OCI-LY7 (cell line): Measurements from ENCODE around the gene UGCG. TPM values are rescaled to one million over a fixed set of nuclear protein-coding genes. Genes with fewer than 3 reads are reported as not detected.
"Not testable (repeated sequence)": the region's sequence is repeated elsewhere in the genome, so short reads cannot be mapped to it uniquely, and the experiment has no call there.

Experiments used
- BruUV-seq: library from RNA; stranded (reverse); fragments of 400-500 nt; replicated peaks from 2 replicates; lab custom pipeline; 2021; lab: Mats Ljungman, UMichigan
- CTCF ChIA-PET: fragments of 300-600 bp; sonication (Branson Sonifier 250); formaldehyde crosslinking; loops from one replicate; lab custom pipeline; 2022; ENCODE audit warnings: antibody characterized with exemption; ENCODE audit not compliant: unreplicated experiment; lab: Charles Lee
- POLR2A ChIA-PET: fragments of 300-600 bp; sonication (Branson Sonifier 250); formaldehyde crosslinking; loops from one replicate; lab custom pipeline; 2022; ENCODE audit warnings: antibody characterized with exemption; lab: Charles Lee
- DNase-seq: peaks from one replicate; pipeline ENCODE4 v3.0.0-alpha.2; 2015; ENCODE audit warnings: low spot score
- H2AFZ ChIP-seq: fragments of 200-600 bp; sonication (generic), shearing (Covaris generic); 2 replicates; pipeline ENCODE4 v1.6.1; 2014; ENCODE audit warnings: mild to moderate bottlenecking, antibody characterized with exemption, low read length, moderate library complexity
- H3K27ac ChIP-seq: fragments of 200-600 bp; sonication (generic); 2 replicates; pipeline ENCODE4 v1.5.1; 2014; ENCODE audit warnings: mixed run types, low read depth, mild to moderate bottlenecking, moderate library complexity, low read length, inconsistent platforms; ENCODE audit not compliant: poor library complexity, severe bottlenecking
- H3K36me3 ChIP-seq: fragments of 200-600 bp; sonication (generic); 2 replicates; pipeline ENCODE4 v1.6.1; 2014; ENCODE audit warnings: mild to moderate bottlenecking, antibody characterized with exemption, low read length, moderate library complexity, mixed read lengths; ENCODE audit not compliant: insufficient read depth
- H3K4me1 ChIP-seq: fragments of 200-600 bp; sonication (generic); 2 replicates; pipeline ENCODE4 v1.5.1; 2014; ENCODE audit warnings: mild to moderate bottlenecking, low read length; ENCODE audit not compliant: insufficient read depth, poor library complexity, severe bottlenecking
- H3K4me2 ChIP-seq: fragments of 200-600 bp; sonication (generic); 2 replicates; pipeline ENCODE4 v1.6.1; 2014; ENCODE audit warnings: mild to moderate bottlenecking, low read length
- H3K4me3 ChIP-seq: fragments of 200-600 bp; sonication (generic); 2 replicates; pipeline ENCODE4 v1.5.1; 2014; ENCODE audit warnings: mild to moderate bottlenecking, low read depth, low read length; ENCODE audit not compliant: poor library complexity, severe bottlenecking
- H3K79me2 ChIP-seq: fragments of 200-600 bp; sonication (generic); 2 replicates; pipeline ENCODE4 v1.6.1; 2016; ENCODE audit warnings: low read depth, mild to moderate bottlenecking, low read length, moderate library complexity, mixed read lengths; ENCODE audit not compliant: insufficient read depth
- H3K9me2 ChIP-seq: fragments of 200-600 bp; sonication (generic); 2 replicates; pipeline ENCODE4 v1.6.1; 2016; ENCODE audit warnings: mild to moderate bottlenecking, low read length, mixed read lengths; ENCODE audit not compliant: insufficient read depth
- H3K9me3 ChIP-seq: fragments of 200-600 bp; sonication (generic); 2 replicates; pipeline ENCODE4 v1.6.1; 2014; ENCODE audit warnings: mild to moderate bottlenecking, mixed run types, low read length, mixed read lengths
- H4K20me1 ChIP-seq: fragments of 200-600 bp; sonication (generic); 2 replicates; pipeline ENCODE4 v1.6.1; 2014; ENCODE audit warnings: mild to moderate bottlenecking, antibody characterized with exemption, low read length, moderate library complexity, mixed read lengths; ENCODE audit not compliant: insufficient read depth
- EZH2phosphoT487 ChIP-seq: fragments of 200-600 bp; sonication (generic); IDR thresholded peaks from 2 replicates; pipeline ENCODE4 v1.6.1; 2018; ENCODE audit warnings: low read depth, borderline replicate concordance, mild to moderate bottlenecking, mixed run types, antibody characterized with exemption, low read length, moderate library complexity, mixed read lengths
- intact Hi-C: fragments of 100-400 bp; cut with micrococcal nuclease; formaldehyde crosslinking; loops from one replicate; pipeline ENCODE4 v1.10.0; 2022; ENCODE audit not compliant: unreplicated experiment
- total RNA-seq, 2 experiments: library from RNA; depleted of rRNA in 1 of 2; stranded (reverse); fragments of >200 nt in 1 of 2; shearing (Covaris generic) in 1 of 2; gene quantifications; 2 replicates each; pipeline ENCODE4 v1.2.3, GENCODE V29; 2014 to 2022
- TF ChIP-seq, protein P1 (sequence below): fragments of 200-600 bp; sonication (generic); conservative IDR thresholded peaks from 2 replicates; pipeline ENCODE4 v1.5.1; 2014; ENCODE audit warnings: mild to moderate bottlenecking, antibody characterized with exemption, low read length, moderate library complexity, mixed read lengths

UGCG gene
- total RNA-seq, 2 experiments from 2014 or later: 12.9 to 14.7 TPM

DNA sequence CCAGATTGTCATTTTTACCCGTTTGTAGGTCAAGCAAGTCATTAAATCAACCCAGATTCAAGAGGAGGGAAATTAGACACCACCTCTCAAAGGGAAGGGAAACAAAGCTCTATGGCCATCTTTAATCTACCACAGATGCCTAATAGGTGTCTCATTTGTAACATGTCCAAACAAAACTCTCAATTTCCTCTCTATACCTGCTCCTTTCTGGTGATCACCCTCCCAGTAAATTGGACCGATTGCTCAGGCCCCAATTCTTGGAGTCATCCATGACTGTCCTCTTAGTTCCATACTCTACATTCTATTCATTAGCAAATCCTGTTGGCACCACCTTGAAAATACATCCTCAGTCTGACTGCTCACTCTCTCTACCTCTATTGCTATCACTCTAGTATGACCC is 22.1 kb upstream of the UGCG start:
- ChIA-PET CTCF (no interaction called here), POLR2A (interaction anchor here (0.5 kb wide), 1 partner anchor 49 kb away, joined by 3 read pairs; no protein-coding TSS in a partner anchor)
- no peaks in the 10 kb centered on the region for H3K9me3 ChIP-seq
- no peak overlapping the region for H3K4me3 ChIP-seq
- TF ChIP-seq EZH2phosphoT487: no peak
- TF ChIP-seq, protein P1, sequence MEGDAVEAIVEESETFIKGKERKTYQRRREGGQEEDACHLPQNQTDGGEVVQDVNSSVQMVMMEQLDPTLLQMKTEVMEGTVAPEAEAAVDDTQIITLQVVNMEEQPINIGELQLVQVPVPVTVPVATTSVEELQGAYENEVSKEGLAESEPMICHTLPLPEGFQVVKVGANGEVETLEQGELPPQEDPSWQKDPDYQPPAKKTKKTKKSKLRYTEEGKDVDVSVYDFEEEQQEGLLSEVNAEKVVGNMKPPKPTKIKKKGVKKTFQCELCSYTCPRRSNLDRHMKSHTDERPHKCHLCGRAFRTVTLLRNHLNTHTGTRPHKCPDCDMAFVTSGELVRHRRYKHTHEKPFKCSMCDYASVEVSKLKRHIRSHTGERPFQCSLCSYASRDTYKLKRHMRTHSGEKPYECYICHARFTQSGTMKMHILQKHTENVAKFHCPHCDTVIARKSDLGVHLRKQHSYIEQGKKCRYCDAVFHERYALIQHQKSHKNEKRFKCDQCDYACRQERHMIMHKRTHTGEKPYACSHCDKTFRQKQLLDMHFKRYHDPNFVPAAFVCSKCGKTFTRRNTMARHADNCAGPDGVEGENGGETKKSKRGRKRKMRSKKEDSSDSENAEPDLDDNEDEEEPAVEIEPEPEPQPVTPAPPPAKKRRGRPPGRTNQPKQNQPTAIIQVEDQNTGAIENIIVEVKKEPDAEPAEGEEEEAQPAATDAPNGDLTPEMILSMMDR: no peak
- no peaks in the 10 kb centered on the region for H3K9me2 ChIP-seq
- H3K4me2 ChIP-seq: no peak overlapping the region
- H3K36me3 ChIP-seq: no peaks in the 10 kb centered on the region
- H4K20me1 ChIP-seq: no peaks in the 10 kb centered on the region
- H2AFZ ChIP-seq: no peak overlapping the region
- no TSS peak for BruUV-seq
- intact Hi-C loops: no loop called here
- H3K4me1 ChIP-seq: no peaks in the 10 kb centered on the region
- no peaks in the 10 kb centered on the region for H3K79me2 ChIP-seq
- no peak overlapping the region for H3K27ac ChIP-seq
- DNase-seq: no peak

DNA sequence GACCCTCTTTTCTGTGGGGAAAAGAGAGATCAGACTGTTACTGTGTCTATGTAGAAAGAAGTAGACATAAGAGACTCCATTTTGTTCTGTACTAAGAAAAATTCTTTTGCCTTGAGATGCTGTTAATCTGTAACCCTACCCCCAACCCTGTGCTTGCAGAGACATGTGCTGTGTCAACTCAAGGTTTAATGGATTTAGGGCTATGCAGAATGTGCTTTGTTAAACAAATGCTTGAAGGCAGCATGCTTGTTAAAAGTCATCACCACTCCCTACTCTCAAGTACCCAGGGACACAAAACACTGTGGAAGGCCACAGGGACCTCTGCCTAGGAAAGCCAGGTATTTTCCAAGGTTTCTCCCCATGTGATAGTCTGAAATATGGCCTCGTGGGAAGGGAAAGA is 21.3 kb upstream of the UGCG start:
- H3K36me3 ChIP-seq, H3K79me2 ChIP-seq, CTCF ChIA-PET, H3K4me3 ChIP-seq, H2AFZ ChIP-seq, H3K9me2 ChIP-seq, H3K27ac ChIP-seq, DNase-seq, POLR2A ChIA-PET, H4K20me1 ChIP-seq, H3K4me2 ChIP-seq, BruUV-seq, intact Hi-C loops, H3K4me1 ChIP-seq, H3K9me3 ChIP-seq: not testable (repeated sequence)

DNA sequence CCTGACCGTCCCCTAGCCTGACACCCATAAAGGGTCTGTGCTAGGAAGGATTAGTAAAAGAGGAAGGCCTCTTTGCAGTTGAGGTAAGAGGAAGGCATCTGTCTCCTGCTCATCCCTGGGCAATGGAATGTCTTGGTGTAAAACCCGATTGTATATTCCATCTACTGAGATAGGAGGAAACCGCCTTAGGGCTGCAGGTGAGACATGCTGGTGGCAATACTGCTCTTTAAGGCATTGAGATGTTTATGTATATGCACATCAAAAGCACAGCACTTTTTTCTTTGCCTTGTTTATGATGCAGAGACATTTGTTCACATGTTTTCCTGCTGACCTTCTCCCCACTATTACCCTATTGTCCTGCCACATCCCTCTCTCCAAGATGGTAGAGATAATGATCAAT is 20.9 kb upstream of the UGCG start:
- POLR2A ChIA-PET, H3K4me1 ChIP-seq, H3K27ac ChIP-seq, H3K9me2 ChIP-seq, BruUV-seq, DNase-seq, CTCF ChIA-PET, intact Hi-C loops, H3K36me3 ChIP-seq, H3K79me2 ChIP-seq, H3K9me3 ChIP-seq, H3K4me2 ChIP-seq, H2AFZ ChIP-seq, H4K20me1 ChIP-seq, H3K4me3 ChIP-seq: not testable (repeated sequence)

DNA sequence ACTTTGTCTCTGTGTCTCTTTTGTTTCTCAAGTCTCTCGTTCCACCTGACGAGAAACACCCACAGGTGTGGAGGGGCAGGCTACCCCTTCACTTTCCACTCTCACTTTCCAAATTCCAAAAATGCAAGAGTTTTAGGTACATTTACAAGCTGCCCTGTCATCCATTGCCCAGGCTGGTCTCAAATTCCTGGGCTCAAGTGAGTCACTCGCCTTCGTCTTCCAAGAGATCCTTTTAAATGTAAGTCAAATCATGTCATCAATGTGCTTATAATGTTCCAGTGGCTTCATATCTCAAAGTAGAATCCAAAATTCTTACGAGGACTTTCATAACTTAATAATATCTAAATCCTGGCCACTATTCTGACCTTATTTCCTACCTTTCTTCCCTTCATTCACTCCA is 20.4 kb upstream of the UGCG start:
- no TSS peak for BruUV-seq
- no peak overlapping the region for H2AFZ ChIP-seq
- H3K27ac ChIP-seq: no peak overlapping the region
- intact Hi-C loops: no loop called here
- no peaks in the 10 kb centered on the region for H4K20me1 ChIP-seq
- no peaks in the 10 kb centered on the region for H3K4me1 ChIP-seq
- CTCF ChIA-PET: no interaction called here
- H3K36me3 ChIP-seq: no peaks in the 10 kb centered on the region
- H3K4me2 ChIP-seq: no peak overlapping the region
- H3K4me3 ChIP-seq: no peak overlapping the region
- H3K79me2 ChIP-seq: no peaks in the 10 kb centered on the region
- no peaks in the 10 kb centered on the region for H3K9me2 ChIP-seq
- DNase-seq: no peak
- POLR2A ChIA-PET: no interaction called here
- no peaks in the 10 kb centered on the region for H3K9me3 ChIP-seq
- no peak for TF ChIP-seq EZH2phosphoT487
- TF ChIP-seq, protein P1: no peak
